ENCODE measurements around the gene GRAMD1B. TPM values are rescaled to one million over a fixed set of nuclear protein-coding genes. Genes with fewer than 3 reads are reported as not detected.
"Not testable (repeated sequence)": the region's sequence is repeated elsewhere in the genome, so short reads cannot be mapped to it uniquely, and the experiment has no call there.

Gene GRAMD1B
- total RNA-seq, 4 donors from 2014 or later: 0.30 to 1.5 (median 0.68) TPM

DNA sequence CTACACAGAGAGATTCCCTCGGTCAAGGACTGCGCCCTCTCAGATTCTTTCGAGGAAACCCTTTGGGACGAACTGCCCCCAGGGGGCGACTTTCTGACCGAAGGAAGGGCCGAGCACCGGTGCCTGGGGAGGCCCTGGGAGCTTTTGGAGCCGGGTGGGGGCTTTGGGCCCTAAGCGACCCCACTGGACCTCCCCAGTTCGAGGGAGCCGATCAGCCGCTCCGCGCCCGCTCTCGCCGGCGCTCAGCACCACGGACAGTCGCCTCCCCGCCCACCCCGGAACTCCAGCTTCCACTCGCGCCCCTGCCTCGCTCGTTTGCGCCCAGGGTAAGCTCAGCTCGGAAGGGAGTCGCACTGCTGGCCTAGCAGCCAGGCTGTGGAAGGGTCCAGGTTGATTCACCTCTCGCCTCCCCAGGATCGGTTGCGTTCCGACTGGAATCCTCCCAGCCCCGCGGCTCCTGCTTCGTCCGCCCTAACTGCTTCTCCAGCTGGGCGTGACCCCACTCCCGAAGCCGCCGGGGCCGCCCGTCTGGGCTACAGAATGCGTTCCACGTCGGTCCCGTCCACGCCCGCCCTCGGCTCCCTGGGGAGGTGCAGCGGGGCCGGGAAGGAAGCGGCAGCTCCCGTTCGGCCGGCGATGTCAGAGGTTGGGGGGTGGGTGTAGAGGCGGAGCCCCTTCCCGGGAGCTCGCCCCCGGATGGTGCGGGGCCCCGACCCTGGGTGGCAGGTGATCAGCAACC is 223.9 kb downstream of the GRAMD1B start:
- intact Hi-C loops (cut with DNase I; ENCODE audit: low total_unique reads): loop anchor here (5.0 kb wide), 1 partner anchor 938 kb away; no protein-coding TSS in a partner anchor
- 1 to 3% methylated on average over 29 to 49 of the region's 64 CpGs for WGBS, 2 donors
- H3K4me3 ChIP-seq (ENCODE audit: low read depth, poor library complexity, severe bottlenecking): peak overlapping the region; percentile 35
- peak in 1 of 2 donors; percentile 86 for DNase-seq (ENCODE audit: low spot score in 2 of 2)
- TF ChIP-seq POLR2A (IDR thresholded peaks at IDR 0.05): no peak
- TF ChIP-seq, protein P1, sequence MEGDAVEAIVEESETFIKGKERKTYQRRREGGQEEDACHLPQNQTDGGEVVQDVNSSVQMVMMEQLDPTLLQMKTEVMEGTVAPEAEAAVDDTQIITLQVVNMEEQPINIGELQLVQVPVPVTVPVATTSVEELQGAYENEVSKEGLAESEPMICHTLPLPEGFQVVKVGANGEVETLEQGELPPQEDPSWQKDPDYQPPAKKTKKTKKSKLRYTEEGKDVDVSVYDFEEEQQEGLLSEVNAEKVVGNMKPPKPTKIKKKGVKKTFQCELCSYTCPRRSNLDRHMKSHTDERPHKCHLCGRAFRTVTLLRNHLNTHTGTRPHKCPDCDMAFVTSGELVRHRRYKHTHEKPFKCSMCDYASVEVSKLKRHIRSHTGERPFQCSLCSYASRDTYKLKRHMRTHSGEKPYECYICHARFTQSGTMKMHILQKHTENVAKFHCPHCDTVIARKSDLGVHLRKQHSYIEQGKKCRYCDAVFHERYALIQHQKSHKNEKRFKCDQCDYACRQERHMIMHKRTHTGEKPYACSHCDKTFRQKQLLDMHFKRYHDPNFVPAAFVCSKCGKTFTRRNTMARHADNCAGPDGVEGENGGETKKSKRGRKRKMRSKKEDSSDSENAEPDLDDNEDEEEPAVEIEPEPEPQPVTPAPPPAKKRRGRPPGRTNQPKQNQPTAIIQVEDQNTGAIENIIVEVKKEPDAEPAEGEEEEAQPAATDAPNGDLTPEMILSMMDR (IDR thresholded peaks at IDR 0.05): no peak

DNA sequence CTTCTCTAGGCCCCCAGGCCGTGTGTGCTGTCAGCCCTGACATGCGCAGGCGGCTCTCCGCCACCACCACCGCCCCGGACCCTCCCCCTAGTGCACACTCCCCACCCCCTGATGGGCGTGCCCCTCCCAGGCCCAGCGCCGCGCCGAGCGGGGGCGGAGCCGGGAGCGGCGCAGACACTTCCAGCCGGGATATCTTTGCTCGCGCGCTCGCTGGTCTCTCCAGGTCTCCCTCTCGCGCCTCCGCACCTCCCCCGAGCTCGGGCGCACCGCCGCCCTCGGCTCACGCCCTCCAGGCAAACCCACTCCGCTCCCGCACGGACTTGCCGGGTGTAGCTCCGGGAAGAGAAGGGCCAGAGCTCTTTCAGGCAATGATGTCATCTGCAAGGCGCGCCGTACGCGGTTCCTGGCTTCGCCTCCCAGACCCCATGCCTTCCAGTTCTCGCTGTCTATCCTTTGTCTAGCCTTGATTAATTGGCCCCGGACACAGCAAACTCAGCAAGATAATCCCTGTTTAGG is 224.6 kb downstream of the GRAMD1B start, which contains the start of gene SCN3B:
Gene SCN3B (minus strand): TSS at position 59 of the 516 bp plus-strand sequence. CDS start 823 bp downstream, outside the sequence.
- DNase-seq (ENCODE audit: low spot score in 2 of 2): peak in 1 of 2 donors; percentile 88

DNA sequence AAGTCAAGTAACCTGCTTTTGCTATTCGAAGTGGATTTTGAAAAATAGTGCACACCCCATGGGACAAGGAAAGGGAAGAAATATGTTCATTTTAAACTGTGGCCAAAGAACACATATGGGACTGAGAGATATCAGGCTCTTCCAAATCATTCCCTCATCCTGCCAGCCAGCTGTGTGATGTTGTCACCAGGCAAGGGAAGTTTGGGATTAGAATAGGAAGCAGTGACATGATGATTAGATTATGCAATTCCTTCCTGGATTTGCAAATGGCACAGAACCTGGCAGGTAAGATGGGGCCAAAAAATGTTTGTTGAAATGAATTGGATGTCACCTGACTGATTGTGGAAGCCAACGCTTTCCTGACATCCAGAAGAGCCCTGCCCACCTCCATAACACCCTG is 229.2 kb downstream of the GRAMD1B start:
- no peak overlapping the region for H3K4me3 ChIP-seq (ENCODE audit: low read depth, poor library complexity, severe bottlenecking)
- WGBS, 2 donors: 62 to 73% methylated on average over 2 of the region's 2 CpGs
- TF ChIP-seq, protein P1 (IDR thresholded peaks at IDR 0.05): no peak
- no peak for TF ChIP-seq POLR2A (IDR thresholded peaks at IDR 0.05)
- intact Hi-C loops (cut with DNase I; ENCODE audit: low total_unique reads): no loop called here
- DNase-seq (ENCODE audit: low spot score in 2 of 2): no peak

More for the DNA sequence above, 224.6 kb downstream of the GRAMD1B start, which contains the start of gene SCN3B:
- intact Hi-C loops (cut with DNase I; ENCODE audit: low total_unique reads): loop anchor here (5.0 kb wide), 1 partner anchor 938 kb away; no protein-coding TSS in a partner anchor
- TF ChIP-seq, protein P1 (IDR thresholded peaks at IDR 0.05): no peak
- no peak for TF ChIP-seq POLR2A (IDR thresholded peaks at IDR 0.05)
- 0 to 2% methylated on average over 29 to 34 of the region's 44 CpGs for WGBS, 2 donors
- peak within 1 kb of the TSS; percentile 35 for H3K4me3 ChIP-seq (ENCODE audit: low read depth, poor library complexity, severe bottlenecking)

DNA sequence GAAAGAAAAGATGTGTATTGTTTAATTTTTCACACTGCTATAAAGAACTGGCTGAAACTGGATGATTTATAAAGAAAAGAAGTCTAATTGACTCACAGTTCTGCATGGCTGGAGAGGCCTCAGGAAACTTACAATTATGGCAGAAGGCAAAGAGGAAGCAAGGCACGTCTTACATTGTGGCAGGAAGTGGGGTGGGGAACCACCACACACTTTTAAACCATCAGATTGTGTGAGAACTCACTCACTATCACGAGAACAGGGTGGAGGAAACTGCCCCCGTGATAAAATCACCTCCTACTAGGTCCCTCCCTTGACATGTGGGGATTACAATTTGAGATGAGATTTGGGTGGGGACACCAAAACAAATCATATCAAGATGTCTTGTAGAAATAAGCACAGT is 229.9 kb downstream of the GRAMD1B start:
- intact Hi-C loops (cut with DNase I; ENCODE audit: low total_unique reads); DNase-seq (ENCODE audit: low spot score in 2 of 2); H3K4me3 ChIP-seq (ENCODE audit: low read depth, poor library complexity, severe bottlenecking): not testable (repeated sequence)
- 27 to 34% methylated on average over 3 of the region's 3 CpGs for WGBS, 2 donors

DNA sequence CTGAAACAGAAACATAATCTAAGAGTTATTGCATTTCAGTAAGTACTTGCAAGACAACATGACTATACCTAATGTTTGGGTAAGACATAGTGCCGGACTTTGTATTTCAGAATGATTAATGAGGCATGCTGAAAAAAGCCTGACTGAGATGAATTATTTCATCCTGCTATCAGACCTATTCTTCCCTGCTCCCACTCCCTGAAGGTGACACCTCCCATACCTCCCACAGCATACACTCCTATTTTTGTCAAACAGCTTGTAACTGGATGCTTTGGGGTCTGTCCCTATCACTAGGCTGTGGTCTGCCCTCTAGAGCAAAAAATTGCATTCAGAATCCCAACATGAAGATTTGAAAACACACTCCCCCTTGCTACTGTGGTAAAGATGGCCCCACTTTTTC is 235.2 kb downstream of the GRAMD1B start:
- 66 to 78% methylated on average over 1 of the region's 1 CpG for WGBS, 2 donors
- TF ChIP-seq, protein P1 (IDR thresholded peaks at IDR 0.05): no peak
- TF ChIP-seq POLR2A (IDR thresholded peaks at IDR 0.05): no peak
- DNase-seq (ENCODE audit: low spot score in 2 of 2): no peak
- intact Hi-C loops (cut with DNase I; ENCODE audit: low total_unique reads): no loop called here
- no peak overlapping the region for H3K4me3 ChIP-seq (ENCODE audit: low read depth, poor library complexity, severe bottlenecking)

DNA sequence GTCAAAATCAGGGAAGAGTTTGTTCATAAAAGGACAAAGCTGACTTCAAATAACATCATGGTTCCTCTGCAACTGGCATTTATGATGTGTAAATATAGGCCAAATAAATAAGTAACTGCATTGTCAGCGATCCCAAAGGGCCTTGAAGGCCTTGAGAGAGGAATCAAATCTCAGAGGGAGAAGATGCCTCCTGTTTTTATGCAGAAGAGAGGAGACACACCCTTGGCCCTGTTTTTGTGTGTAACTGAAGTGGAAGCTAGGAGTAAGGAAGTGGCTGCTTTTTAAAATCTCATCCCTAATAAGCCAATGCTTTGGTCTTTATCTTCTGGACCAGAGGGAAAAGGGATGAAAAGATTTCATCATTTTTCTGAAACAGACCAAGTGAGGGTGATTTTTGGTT is 240.0 kb downstream of the GRAMD1B start:
- intact Hi-C loops (cut with DNase I; ENCODE audit: low total_unique reads): no loop called here
- WGBS, 2 donors: 57 to 69% methylated on average over 1 of the region's 1 CpG
- DNase-seq (ENCODE audit: low spot score in 2 of 2): no peak
- H3K4me3 ChIP-seq (ENCODE audit: low read depth, poor library complexity, severe bottlenecking): no peak overlapping the region
- no peak for TF ChIP-seq POLR2A (IDR thresholded peaks at IDR 0.05)
- TF ChIP-seq, protein P1 (IDR thresholded peaks at IDR 0.05): no peak
